ENCODE data around the gene TMSB10. TPM values are rescaled to one million over a fixed set of nuclear protein-coding genes. Genes with fewer than 3 reads are reported as not detected.

Gene TMSB10
- total and polyA plus RNA-seq, 2 donors (not counting 1 experiment from before 2014, with no cell fraction given) = 7,414 to 8,130 TPM

DNA sequence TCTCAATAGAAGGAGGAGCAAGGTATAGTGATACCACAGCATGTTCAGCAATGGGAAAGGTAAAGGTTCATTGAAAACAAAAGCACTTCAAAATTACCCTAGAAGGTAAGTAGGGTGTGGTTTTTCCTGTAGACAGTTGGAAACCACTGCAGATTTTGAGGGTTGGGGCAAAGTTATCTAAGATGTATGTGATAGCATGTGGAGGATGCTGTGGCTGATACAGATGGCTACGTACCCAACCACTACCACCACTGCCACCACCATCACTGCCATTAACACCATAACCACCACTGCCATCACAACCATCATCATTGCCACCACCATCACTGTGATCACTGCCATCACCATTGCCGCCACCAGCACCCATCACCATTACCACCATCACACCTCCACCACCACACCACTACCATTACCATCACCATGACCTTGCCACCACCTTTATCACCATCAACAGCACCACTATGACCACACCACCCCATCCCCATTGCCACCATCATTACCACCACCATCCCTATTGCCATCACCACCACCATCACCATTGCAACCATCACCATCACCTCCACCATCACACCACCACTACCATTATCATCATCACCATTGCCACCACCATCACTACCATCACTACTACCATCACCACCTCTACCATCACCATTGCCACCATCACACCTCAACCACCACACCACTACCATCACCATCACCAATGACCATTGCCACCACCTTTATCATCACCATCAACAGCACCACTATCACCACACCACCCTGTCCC, 3.7 kb downstream of the TMSB10 start:
- Histone ChIP-seq H3K4me3 (replicated peaks in 1 of 4; ENCODE audit: control extremely low read depth in 1 of 4, insufficient read depth in 1 of 4, low read depth in 3 of 4, low read length in 4 of 4) (no peak overlapping the region), H3K9me3 (ENCODE audit: control insufficient read depth, insufficient read depth, low read depth, low read length) (no peaks in the 10 kb centered on the region), H3K27me3 (ENCODE audit: control insufficient read depth, insufficient read depth, low read length) (no peaks in the 10 kb centered on the region), H4K20me1 (ENCODE audit: control insufficient read depth, extremely low read depth, insufficient read depth, low read length) (no peaks in the 10 kb centered on the region), H3K36me3 (ENCODE audit: control insufficient read depth, insufficient read depth, low read length) (peaks cover 2% of the 10 kb centered on the region), H3K27ac (ENCODE audit: insufficient read depth, low read length) (no peak overlapping the region), H3K9ac (ENCODE audit: insufficient read depth, low read length) (no peak overlapping the region), H3K4me2 (ENCODE audit: extremely low read depth, insufficient read depth, low read length) (no peak overlapping the region), H3K79me2 (ENCODE audit: control insufficient read depth, insufficient read depth, low read length) (peaks cover 17% of the 10 kb centered on the region), H2AFZ (ENCODE audit: low read length) (no peak overlapping the region), H3K4me1 (ENCODE audit: control insufficient read depth, extremely low read depth, insufficient read depth, low read length) (peaks cover under 1% of the 10 kb centered on the region)
- DNase-seq (ENCODE audit: low read depth in 2 of 2) = no peak
- TF ChIP-seq, protein P1, sequence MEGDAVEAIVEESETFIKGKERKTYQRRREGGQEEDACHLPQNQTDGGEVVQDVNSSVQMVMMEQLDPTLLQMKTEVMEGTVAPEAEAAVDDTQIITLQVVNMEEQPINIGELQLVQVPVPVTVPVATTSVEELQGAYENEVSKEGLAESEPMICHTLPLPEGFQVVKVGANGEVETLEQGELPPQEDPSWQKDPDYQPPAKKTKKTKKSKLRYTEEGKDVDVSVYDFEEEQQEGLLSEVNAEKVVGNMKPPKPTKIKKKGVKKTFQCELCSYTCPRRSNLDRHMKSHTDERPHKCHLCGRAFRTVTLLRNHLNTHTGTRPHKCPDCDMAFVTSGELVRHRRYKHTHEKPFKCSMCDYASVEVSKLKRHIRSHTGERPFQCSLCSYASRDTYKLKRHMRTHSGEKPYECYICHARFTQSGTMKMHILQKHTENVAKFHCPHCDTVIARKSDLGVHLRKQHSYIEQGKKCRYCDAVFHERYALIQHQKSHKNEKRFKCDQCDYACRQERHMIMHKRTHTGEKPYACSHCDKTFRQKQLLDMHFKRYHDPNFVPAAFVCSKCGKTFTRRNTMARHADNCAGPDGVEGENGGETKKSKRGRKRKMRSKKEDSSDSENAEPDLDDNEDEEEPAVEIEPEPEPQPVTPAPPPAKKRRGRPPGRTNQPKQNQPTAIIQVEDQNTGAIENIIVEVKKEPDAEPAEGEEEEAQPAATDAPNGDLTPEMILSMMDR (conservative IDR thresholded peaks at IDR 0.05 in 1 of 2, IDR thresholded peaks at IDR 0.05 in 1 of 2; ENCODE audit: low read depth in 1 of 2, low read length in 2 of 2) = no peak
- TF ChIP-seq EZH2 (IDR thresholded peaks at IDR 0.05; ENCODE audit: low read length, missing control alignments) = no peak

DNA sequence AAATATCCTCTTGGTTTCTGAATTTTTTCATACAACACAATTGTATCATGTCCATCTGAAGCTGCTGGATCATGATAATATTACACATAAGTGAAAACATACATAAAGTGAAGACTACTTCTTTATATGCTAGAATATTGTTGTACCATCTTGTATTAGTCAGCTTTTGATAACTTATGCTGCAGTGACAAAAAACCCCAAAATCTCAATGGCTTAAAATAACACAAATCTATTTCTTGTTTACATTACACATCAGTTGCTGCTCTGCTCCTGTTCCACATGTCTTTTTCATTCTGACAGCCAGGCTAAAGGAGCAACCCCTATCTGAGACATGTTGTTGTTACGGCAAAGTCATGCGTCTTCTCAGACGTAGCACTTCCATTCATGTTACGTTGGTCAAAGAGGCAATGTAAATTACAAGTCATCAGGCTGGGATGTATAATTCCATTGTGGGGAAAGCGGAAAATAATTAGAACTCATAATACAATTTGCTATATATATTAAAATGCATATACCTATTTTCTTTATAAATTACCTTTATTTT, 5.8 kb downstream of the TMSB10 start:
- TF ChIP-seq, protein P1 (conservative IDR thresholded peaks at IDR 0.05 in 1 of 2, IDR thresholded peaks at IDR 0.05 in 1 of 2; ENCODE audit: low read depth in 1 of 2, low read length in 2 of 2) = no peak
- TF ChIP-seq EZH2 (IDR thresholded peaks at IDR 0.05; ENCODE audit: low read length, missing control alignments) = no peak
- no peak overlapping the region for H3K4me3 ChIP-seq (replicated peaks in 1 of 4; ENCODE audit: control extremely low read depth in 1 of 4, insufficient read depth in 1 of 4, low read depth in 3 of 4, low read length in 4 of 4)
- H3K9ac ChIP-seq (ENCODE audit: insufficient read depth, low read length) = no peak overlapping the region
- peaks cover 2% of the 10 kb centered on the region for H3K36me3 ChIP-seq (ENCODE audit: control insufficient read depth, insufficient read depth, low read length)
- no peaks in the 10 kb centered on the region for H3K27me3 ChIP-seq (ENCODE audit: control insufficient read depth, insufficient read depth, low read length)
- no peaks in the 10 kb centered on the region for H3K9me3 ChIP-seq (ENCODE audit: control insufficient read depth, insufficient read depth, low read depth, low read length)
- no peak overlapping the region for H2AFZ ChIP-seq (ENCODE audit: low read length)
- no peaks in the 10 kb centered on the region for H3K4me1 ChIP-seq (ENCODE audit: control insufficient read depth, extremely low read depth, insufficient read depth, low read length)
- H4K20me1 ChIP-seq (ENCODE audit: control insufficient read depth, extremely low read depth, insufficient read depth, low read length) = no peaks in the 10 kb centered on the region
- H3K27ac ChIP-seq (ENCODE audit: insufficient read depth, low read length) = no peak overlapping the region
- DNase-seq (ENCODE audit: low read depth in 2 of 2) = no peak
- H3K79me2 ChIP-seq (ENCODE audit: control insufficient read depth, insufficient read depth, low read length) = peaks cover 9% of the 10 kb centered on the region
- H3K4me2 ChIP-seq (ENCODE audit: extremely low read depth, insufficient read depth, low read length) = no peak overlapping the region

DNA sequence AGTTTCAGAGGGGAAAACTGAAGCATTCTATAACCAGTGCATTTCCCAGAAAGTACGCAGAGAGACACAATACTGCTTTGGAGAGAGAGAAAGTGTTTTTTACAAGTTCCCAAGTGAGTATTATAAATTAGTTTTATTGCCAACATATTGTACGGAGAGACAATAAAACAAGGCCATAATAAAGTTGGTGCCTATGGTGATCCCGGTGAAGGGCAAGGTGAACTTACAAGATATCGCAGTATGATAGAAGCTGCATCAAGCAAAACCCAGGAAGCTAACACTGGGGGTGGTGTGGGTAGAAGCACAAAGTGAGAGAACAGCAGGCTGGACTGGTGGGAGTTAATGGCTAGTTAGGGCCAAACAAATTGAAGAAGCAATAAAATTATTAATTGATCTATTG, 7.5 kb downstream of the TMSB10 start:
- DNase-seq (ENCODE audit: low read depth in 2 of 2) = no peak
- Histone ChIP-seq H3K9me3 (ENCODE audit: control insufficient read depth, insufficient read depth, low read depth, low read length) (no peaks in the 10 kb centered on the region), H3K4me2 (ENCODE audit: extremely low read depth, insufficient read depth, low read length) (no peak overlapping the region), H3K36me3 (ENCODE audit: control insufficient read depth, insufficient read depth, low read length) (peaks cover 2% of the 10 kb centered on the region), H3K79me2 (ENCODE audit: control insufficient read depth, insufficient read depth, low read length) (no peaks in the 10 kb centered on the region), H3K4me3 (replicated peaks in 1 of 4; ENCODE audit: control extremely low read depth in 1 of 4, insufficient read depth in 1 of 4, low read depth in 3 of 4, low read length in 4 of 4) (no peak overlapping the region), H3K9ac (ENCODE audit: insufficient read depth, low read length) (no peak overlapping the region), H3K4me1 (ENCODE audit: control insufficient read depth, extremely low read depth, insufficient read depth, low read length) (no peaks in the 10 kb centered on the region), H3K27ac (ENCODE audit: insufficient read depth, low read length) (no peak overlapping the region), H2AFZ (ENCODE audit: low read length) (no peak overlapping the region), H4K20me1 (ENCODE audit: control insufficient read depth, extremely low read depth, insufficient read depth, low read length) (no peaks in the 10 kb centered on the region), H3K27me3 (ENCODE audit: control insufficient read depth, insufficient read depth, low read length) (no peaks in the 10 kb centered on the region)
- no peak for TF ChIP-seq EZH2 (IDR thresholded peaks at IDR 0.05; ENCODE audit: low read length, missing control alignments)
- TF ChIP-seq, protein P1 (conservative IDR thresholded peaks at IDR 0.05 in 1 of 2, IDR thresholded peaks at IDR 0.05 in 1 of 2; ENCODE audit: low read depth in 1 of 2, low read length in 2 of 2) = no peak
